H9 (cell line): ENCODE results near the gene SUPT6H. TPM values are rescaled to one million over a fixed set of nuclear protein-coding genes. Genes with fewer than 3 reads are reported as not detected.

Source experiments
- DNase-seq: peaks from one replicate; pipeline ENCODE4 v3.0.0-alpha.2; 2017
- H2AFZ ChIP-seq: one replicate; pipeline ENCODE4 v1.6.1; 2013; ENCODE audit warnings: mild to moderate bottlenecking, low read length, control low read depth, moderate library complexity
- H2AK5ac ChIP-seq: 2 replicates; pipeline ENCODE4 v1.6.1; 2013; ENCODE audit warnings: low read length, control low read depth, mixed read lengths; ENCODE audit not compliant: insufficient read length
- H2BK120ac ChIP-seq: one replicate; pipeline ENCODE4 v1.6.1; 2013; ENCODE audit warnings: low read depth, mild to moderate bottlenecking, low read length, control low read depth, inconsistent platforms; ENCODE audit not compliant: poor library complexity, severe bottlenecking
- H2BK12ac ChIP-seq: 2 replicates; pipeline ENCODE4 v1.6.1; 2013; ENCODE audit warnings: low read length, control low read depth, mixed read lengths, low read depth; ENCODE audit not compliant: insufficient read length
- H2BK15ac ChIP-seq: 2 replicates; pipeline ENCODE4 v1.6.1; 2013; ENCODE audit warnings: low read depth, low read length, control low read depth
- H2BK20ac ChIP-seq: one replicate; pipeline ENCODE4 v1.6.1; 2013; ENCODE audit warnings: low read depth, mild to moderate bottlenecking, low read length, control low read depth, inconsistent platforms; ENCODE audit not compliant: poor library complexity, severe bottlenecking
- H2BK5ac ChIP-seq: 2 replicates; pipeline ENCODE4 v1.6.1; 2013; ENCODE audit warnings: low read length, control low read depth, mixed read lengths; ENCODE audit not compliant: insufficient read length
- H3K14ac ChIP-seq: 2 replicates; pipeline ENCODE4 v1.6.1; 2013; ENCODE audit warnings: low read length, control low read depth; ENCODE audit not compliant: insufficient read depth
- H3K18ac ChIP-seq: 2 replicates; pipeline ENCODE4 v1.6.1; 2013; ENCODE audit warnings: low read depth, mild to moderate bottlenecking, mixed read lengths, low read length, control low read depth; ENCODE audit not compliant: insufficient read length
- H3K23ac ChIP-seq: 2 replicates; pipeline ENCODE4 v1.6.1; 2013; ENCODE audit warnings: low read length, control low read depth, mixed read lengths, low read depth; ENCODE audit not compliant: insufficient read length
- H3K23me2 ChIP-seq: 2 replicates; pipeline ENCODE4 v1.6.1; 2013; ENCODE audit warnings: low read depth, mild to moderate bottlenecking, mixed read lengths, low read length, control low read depth; ENCODE audit not compliant: insufficient read length, poor library complexity, severe bottlenecking
- H3K27ac ChIP-seq: 2 replicates; pipeline ENCODE4 v1.5.1; 2013; ENCODE audit warnings: low read length, control low read depth, mixed read lengths, low read depth; ENCODE audit not compliant: insufficient read length
- H3K27me3 ChIP-seq: 2 replicates; pipeline ENCODE4 v1.6.1; 2013; ENCODE audit warnings: low read length, control low read depth, inconsistent platforms; ENCODE audit not compliant: insufficient read depth
- H3K4ac ChIP-seq: 2 replicates; pipeline ENCODE4 v1.6.1; 2013; ENCODE audit warnings: low read depth, mild to moderate bottlenecking, control low read depth, inconsistent platforms, low read length, moderate library complexity
- H3K4me1 ChIP-seq: 2 replicates; pipeline ENCODE4 v1.6.1; 2013; ENCODE audit warnings: low read length, control low read depth, inconsistent platforms; ENCODE audit not compliant: insufficient read depth
- H3K4me2 ChIP-seq: 2 replicates; pipeline ENCODE4 v1.6.1; 2013; ENCODE audit warnings: low read length, control low read depth, mixed read lengths; ENCODE audit not compliant: insufficient read length, insufficient read depth
- H3K56ac ChIP-seq: 2 replicates; pipeline ENCODE4 v1.6.1; 2013; ENCODE audit warnings: low read depth, mild to moderate bottlenecking, mixed read lengths, low read length, control low read depth; ENCODE audit not compliant: insufficient read length
- H3K79me1 ChIP-seq: 2 replicates; pipeline ENCODE4 v1.6.1; 2013; ENCODE audit warnings: low read depth, mild to moderate bottlenecking, moderate library complexity, low read length, control low read depth, inconsistent platforms; ENCODE audit not compliant: insufficient read depth, poor library complexity, severe bottlenecking
- H3K79me2 ChIP-seq: 2 replicates; pipeline ENCODE4 v1.6.1; 2013; ENCODE audit warnings: low read length, control low read depth, inconsistent platforms; ENCODE audit not compliant: insufficient read depth
- H3K9ac ChIP-seq: 2 replicates; pipeline ENCODE4 v1.6.1; 2013; ENCODE audit warnings: low read length, control low read depth, mixed read lengths; ENCODE audit not compliant: insufficient read length; ENCODE audit errors: extremely low read depth
- H3K9me3 ChIP-seq: one replicate; pipeline ENCODE4 v1.6.1; 2013; ENCODE audit warnings: low read depth, low read length, inconsistent platforms; ENCODE audit not compliant: control insufficient read depth
- H3T11ph ChIP-seq: one replicate; pipeline ENCODE4 v1.6.1; 2013; ENCODE audit warnings: mild to moderate bottlenecking, low read length, control low read depth, inconsistent platforms
- H4K20me1 ChIP-seq: one replicate; pipeline ENCODE4 v1.6.1; 2013; ENCODE audit not compliant: control insufficient read depth, insufficient read length, insufficient read depth
- H4K5ac ChIP-seq: 2 replicates; pipeline ENCODE4 v1.6.1; 2013; ENCODE audit warnings: low read depth, mild to moderate bottlenecking, mixed read lengths, low read length, control low read depth; ENCODE audit not compliant: insufficient read length
- H4K8ac ChIP-seq: replicated peaks from 2 replicates; pipeline ENCODE4 v1.6.1; 2013; ENCODE audit warnings: low read length, control low read depth, mixed read lengths, low read depth; ENCODE audit not compliant: insufficient read length
- H4K91ac ChIP-seq: 2 replicates; pipeline ENCODE4 v1.6.1; 2013; ENCODE audit warnings: low read depth, mild to moderate bottlenecking, moderate library complexity, mixed read lengths, low read length, control low read depth; ENCODE audit not compliant: insufficient read length
- H3K27ac Mint-ChIP-seq, 3 experiments: 2 replicates in 2 of 3; 3 replicates in 1 of 3; pipeline ENCODE4 v1.8.0; 2020 to 2021; ENCODE audit warnings: mixed read lengths in 3 of 3, mild to moderate bottlenecking in 1 of 3, moderate library complexity in 1 of 3
- H3K27me3 Mint-ChIP-seq: 2 replicates; pipeline ENCODE4 v1.8.0; 2021; ENCODE audit warnings: low read depth, mild to moderate bottlenecking, moderate library complexity, mixed read lengths
- H3K36me3 Mint-ChIP-seq, 3 experiments: 2 replicates in 2 of 3; 3 replicates in 1 of 3; pipeline ENCODE4 v1.8.0; 2020 to 2021; ENCODE audit warnings: low read depth in 3 of 3, mixed read lengths in 3 of 3; ENCODE audit not compliant: insufficient read depth in 1 of 3
- H3K4me1 Mint-ChIP-seq, 2 experiments: 2 replicates each; pipeline ENCODE4 v1.8.0; 2020; ENCODE audit warnings: mixed read lengths in 2 of 2
- H3K4me3 Mint-ChIP-seq, 2 experiments: 2 replicates in 1 of 2; 3 replicates in 1 of 2; pipeline ENCODE4 v1.8.0; 2020 to 2021; ENCODE audit warnings: mild to moderate bottlenecking in 2 of 2, mixed read lengths in 2 of 2, moderate library complexity in 1 of 2
- H3K9me3 Mint-ChIP-seq, 2 experiments: 2 replicates in 1 of 2; 3 replicates in 1 of 2; pipeline ENCODE4 v1.8.0; 2020; ENCODE audit warnings: mild to moderate bottlenecking in 2 of 2, mixed read lengths in 2 of 2, moderate library complexity in 1 of 2
- CTCF ChIP-seq: fragments of 200-600 bp; sonication (generic); conservative IDR thresholded peaks from 3 replicates; pipeline ENCODE4 v1.8.0; 2021; ENCODE audit warnings: antibody characterized with exemption, mild to moderate bottlenecking
- WGBS: extraction: QIAGEN DNeasy Blood & Tissue Kit; methylation state at CpG from one replicate; pipeline ENCODE4 v1.1.7; 2013; ENCODE audit warnings: missing lambda C conversion rate, low lambda C conversion rate, mixed read lengths; ENCODE audit not compliant: insufficient read length; ENCODE audit errors: extremely low coverage; 5-methylcytosine and 5-hydroxymethylcytosine counted together
- total RNA-seq: library from RNA; stranded (reverse); gene quantifications from 2 replicates; pipeline ENCODE4 v1.2.1, GENCODE V29; 2021

Gene SUPT6H
- total RNA-seq, 1 experiment from 2014 or later, result 85.8 TPM

- peaks cover 3% of the 10 kb centered on the region for H3K79me1 ChIP-seq
- no peak overlapping the region for H3K23ac ChIP-seq
- H4K20me1 ChIP-seq, result no peaks in the 10 kb centered on the region
- peaks cover 2% of the 10 kb centered on the region; the same call in 1 of the 2 replicates for H3K4me1 ChIP-seq
- no peak overlapping the region for H2BK20ac ChIP-seq
- H3K9me3 ChIP-seq, result no peaks in the 10 kb centered on the region
- H4K8ac ChIP-seq, result no peak overlapping the region
- H3K27ac Mint-ChIP-seq, result peak overlapping the region; percentile 100
- H2AFZ ChIP-seq, result no peak overlapping the region
- no peak overlapping the region for H3K4ac ChIP-seq
- no peak overlapping the region for H3T11ph ChIP-seq
- H3K18ac ChIP-seq, result peak overlapping the region; percentile 82
- peak overlapping the region; percentile 95 for H3K4me2 ChIP-seq
- H2AK5ac ChIP-seq, result no peak overlapping the region
- no peaks in the 10 kb centered on the region; the same call in 1 of the 2 replicates for H3K27me3 Mint-ChIP-seq
- H3K14ac ChIP-seq, result peak overlapping the region; percentile 83
- peaks cover 16 to 20% of the 10 kb centered on the region in 2 experiments for H3K4me1 Mint-ChIP-seq
- H2BK12ac ChIP-seq, result no peak overlapping the region
- no peak overlapping the region for H3K56ac ChIP-seq
- WGBS, result no CpG with 5 or more reads among the region's 10 CpGs
- H3K27me3 ChIP-seq, result no peaks in the 10 kb centered on the region
- no peak for TF ChIP-seq CTCF
- H3K9ac ChIP-seq, result peak overlapping the region; percentile 93
- H2BK15ac ChIP-seq, result no peak overlapping the region
- H4K91ac ChIP-seq, result no peak overlapping the region
- no peak for DNase-seq
- H3K79me2 ChIP-seq, result peaks cover 25% of the 10 kb centered on the region; the same call in 1 of the 2 replicates
- peak overlapping the region; percentile 47 for H3K27ac ChIP-seq
- H2BK120ac ChIP-seq, result no peak overlapping the region
- H3K23me2 ChIP-seq, result peaks cover 5% of the 10 kb centered on the region
- peaks cover 34 to 57% (median 56%) of the 10 kb centered on the region in 3 experiments for H3K36me3 Mint-ChIP-seq
- H2BK5ac ChIP-seq, result peak overlapping the region; percentile 55
- H3K9me3 Mint-ChIP-seq, result peaks cover 28 to 33% of the 10 kb centered on the region in 2 experiments
- H3K4me3 Mint-ChIP-seq, result peak overlapping the region; percentile 100
- no peak overlapping the region for H4K5ac ChIP-seq
Observed at GRCh38 chr17:28662527-28662829, 473 bp downstream of the SUPT6H start.
